Parathyroid adenoma (tissue), 2 donors: ENCODE measurements around the gene RFESD.
A peak's percentile ranks its signal among the peaks of the same experiment; 100 is the strongest.

Experiments used
- H2AFZ ChIP-seq: fragments of 300-600 bp; sonication (generic); one replicate; pipeline ENCODE4 v1.7.0; 2017; ENCODE audit warnings: antibody characterized with exemption, mild to moderate bottlenecking
- H3K27ac ChIP-seq: fragments of 300-600 bp; sonication (generic); one replicate; pipeline ENCODE4 v1.7.0; 2017
- H3K27me3 ChIP-seq: fragments of 300-600 bp; sonication (generic); one replicate; pipeline ENCODE4 v1.7.0; 2017; ENCODE audit warnings: low read length; ENCODE audit not compliant: control insufficient read depth, insufficient read depth
- H3K36me3 ChIP-seq: fragments of 300-600 bp; sonication (generic); one replicate; pipeline ENCODE4 v1.7.0; 2017; ENCODE audit warnings: low read length; ENCODE audit not compliant: control insufficient read depth, insufficient read depth
- H3K4me1 ChIP-seq: fragments of 300-600 bp; sonication (generic); one replicate; pipeline ENCODE4 v1.7.0; 2017; ENCODE audit warnings: control low read depth
- H3K4me2 ChIP-seq: fragments of 300-600 bp; sonication (generic); one replicate; pipeline ENCODE4 v1.7.0; 2017; ENCODE audit warnings: low read length
- H3K4me3 ChIP-seq: fragments of 300-600 bp; sonication (generic); one replicate; pipeline ENCODE4 v1.7.0; 2017; ENCODE audit warnings: low read depth, low read length
- H3K79me2 ChIP-seq: fragments of 300-600 bp; sonication (generic); one replicate; pipeline ENCODE4 v1.7.0; 2017; ENCODE audit warnings: control low read depth
- H3K9ac ChIP-seq: fragments of 300-600 bp; sonication (generic); one replicate; pipeline ENCODE4 v1.7.0; 2017; ENCODE audit warnings: mild to moderate bottlenecking
- H3K9me3 ChIP-seq: fragments of 300-600 bp; sonication (generic); one replicate; pipeline ENCODE4 v1.7.0; 2017; ENCODE audit warnings: low read length; ENCODE audit not compliant: control insufficient read depth
- TF ChIP-seq, protein P1 (sequence below): fragments of 300-600 bp; sonication (generic); IDR thresholded peaks from one replicate; pipeline ENCODE4 v1.7.0; 2017; ENCODE audit warnings: antibody characterized with exemption, mild to moderate bottlenecking
- donor health status: primary hyperparathyroidism.

The RFESD gene

DNA sequence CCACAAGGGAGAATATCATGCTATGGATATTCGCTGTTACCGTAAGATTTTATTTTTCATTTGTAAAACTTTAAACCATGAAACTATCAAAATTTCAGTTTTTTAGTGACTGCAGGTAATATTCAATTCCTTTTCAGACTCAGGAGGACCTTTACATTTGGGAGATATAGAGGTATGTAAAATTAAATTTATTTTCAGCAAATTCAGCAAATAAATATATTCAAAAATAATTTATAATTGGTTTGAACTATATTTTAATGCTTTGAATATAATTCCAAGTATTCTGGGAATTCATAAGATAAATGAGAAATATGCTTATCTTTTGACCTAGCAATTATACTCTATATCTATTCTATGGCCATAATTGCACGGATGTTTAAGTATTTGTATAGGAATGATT lies 7.6 kb downstream of the RFESD start:
- no peak overlapping the region for H2AFZ ChIP-seq
- H3K27me3 ChIP-seq: no peaks in the 10 kb centered on the region
- no peaks in the 10 kb centered on the region for H3K4me1 ChIP-seq
- H3K4me2 ChIP-seq: no peak overlapping the region
- TF ChIP-seq, protein P1, sequence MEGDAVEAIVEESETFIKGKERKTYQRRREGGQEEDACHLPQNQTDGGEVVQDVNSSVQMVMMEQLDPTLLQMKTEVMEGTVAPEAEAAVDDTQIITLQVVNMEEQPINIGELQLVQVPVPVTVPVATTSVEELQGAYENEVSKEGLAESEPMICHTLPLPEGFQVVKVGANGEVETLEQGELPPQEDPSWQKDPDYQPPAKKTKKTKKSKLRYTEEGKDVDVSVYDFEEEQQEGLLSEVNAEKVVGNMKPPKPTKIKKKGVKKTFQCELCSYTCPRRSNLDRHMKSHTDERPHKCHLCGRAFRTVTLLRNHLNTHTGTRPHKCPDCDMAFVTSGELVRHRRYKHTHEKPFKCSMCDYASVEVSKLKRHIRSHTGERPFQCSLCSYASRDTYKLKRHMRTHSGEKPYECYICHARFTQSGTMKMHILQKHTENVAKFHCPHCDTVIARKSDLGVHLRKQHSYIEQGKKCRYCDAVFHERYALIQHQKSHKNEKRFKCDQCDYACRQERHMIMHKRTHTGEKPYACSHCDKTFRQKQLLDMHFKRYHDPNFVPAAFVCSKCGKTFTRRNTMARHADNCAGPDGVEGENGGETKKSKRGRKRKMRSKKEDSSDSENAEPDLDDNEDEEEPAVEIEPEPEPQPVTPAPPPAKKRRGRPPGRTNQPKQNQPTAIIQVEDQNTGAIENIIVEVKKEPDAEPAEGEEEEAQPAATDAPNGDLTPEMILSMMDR: no peak
- no peak overlapping the region for H3K4me3 ChIP-seq
- H3K9me3 ChIP-seq: no peaks in the 10 kb centered on the region
- no peaks in the 10 kb centered on the region for H3K36me3 ChIP-seq
- no peak overlapping the region for H3K27ac ChIP-seq
- no peak overlapping the region for H3K9ac ChIP-seq
- H3K79me2 ChIP-seq: no peaks in the 10 kb centered on the region

DNA sequence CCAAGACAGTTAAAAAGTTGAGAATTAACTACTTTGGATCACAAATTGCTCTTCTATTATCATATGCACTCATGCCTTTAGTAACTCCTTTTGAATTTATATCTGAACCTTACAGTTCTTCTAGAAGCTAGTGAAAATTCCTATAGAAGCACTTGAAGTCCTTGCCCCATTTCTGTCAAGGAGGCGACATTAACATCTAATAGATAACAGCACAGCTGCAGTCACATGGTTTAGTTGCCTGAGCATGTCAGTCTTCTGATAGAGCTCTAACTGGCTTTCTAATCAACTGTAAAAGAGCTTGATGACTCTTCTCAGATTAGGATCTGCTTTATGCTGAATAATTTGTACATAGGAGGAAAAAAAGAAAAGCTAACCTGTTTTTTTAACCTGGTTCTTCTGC lies 9.0 kb downstream of the RFESD start:
- no peaks in the 10 kb centered on the region for H3K27me3 ChIP-seq
- TF ChIP-seq, protein P1: no peak
- H3K9ac ChIP-seq: no peak overlapping the region
- H3K27ac ChIP-seq: no peak overlapping the region
- peak overlapping the region; percentile 59 for H3K4me2 ChIP-seq
- H3K4me3 ChIP-seq: peak overlapping the region; percentile 1
- no peak overlapping the region for H2AFZ ChIP-seq
- H3K4me1 ChIP-seq: no peaks in the 10 kb centered on the region
- H3K9me3 ChIP-seq: no peaks in the 10 kb centered on the region
- no peaks in the 10 kb centered on the region for H3K79me2 ChIP-seq
- no peaks in the 10 kb centered on the region for H3K36me3 ChIP-seq

DNA sequence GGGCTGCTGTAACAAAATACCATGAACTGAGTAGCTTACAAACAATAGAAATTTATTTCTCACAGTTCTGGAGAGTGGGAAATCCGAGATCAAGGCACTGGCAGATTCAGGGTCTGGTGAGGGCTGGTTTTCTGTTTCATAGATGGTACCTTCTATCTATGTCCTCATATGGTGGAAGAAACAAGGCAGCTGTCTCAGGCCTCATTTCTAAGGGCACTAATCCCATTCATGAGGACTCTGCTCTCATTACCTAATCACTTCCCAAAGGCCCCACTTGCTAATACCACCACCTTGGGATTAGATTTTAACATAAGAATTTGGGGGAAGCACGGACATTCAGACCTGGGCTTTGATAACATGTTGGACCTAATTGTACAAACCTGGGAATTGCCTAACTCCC lies 13.5 kb downstream of the RFESD start:
- H3K4me3 ChIP-seq: no peak overlapping the region
- no peak overlapping the region for H3K9ac ChIP-seq
- no peaks in the 10 kb centered on the region for H3K27me3 ChIP-seq
- H3K27ac ChIP-seq: no peak overlapping the region
- H2AFZ ChIP-seq: no peak overlapping the region
- H3K9me3 ChIP-seq: no peaks in the 10 kb centered on the region
- no peaks in the 10 kb centered on the region for H3K4me1 ChIP-seq
- H3K4me2 ChIP-seq: no peak overlapping the region
- no peaks in the 10 kb centered on the region for H3K79me2 ChIP-seq
- TF ChIP-seq, protein P1: no peak
- no peaks in the 10 kb centered on the region for H3K36me3 ChIP-seq

DNA sequence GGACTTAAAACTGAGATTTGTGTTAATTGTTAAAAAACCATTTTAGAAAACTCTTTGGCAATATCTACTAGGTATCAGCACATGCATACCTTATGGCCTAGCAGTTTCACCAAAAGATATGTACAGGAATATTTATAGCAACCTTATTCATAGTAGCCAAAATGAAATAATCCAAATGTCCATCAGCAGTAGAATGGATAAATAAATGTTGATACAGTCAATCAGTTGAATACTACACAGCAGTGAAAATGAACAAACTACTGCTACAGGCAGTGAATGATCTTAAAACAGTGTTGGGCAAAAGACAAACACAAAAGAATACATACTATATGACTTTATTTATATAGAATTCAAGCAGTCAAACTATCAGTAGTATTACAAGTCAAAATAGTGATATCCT lies 16.4 kb downstream of the RFESD start:
- H2AFZ ChIP-seq: no peak overlapping the region
- TF ChIP-seq, protein P1: no peak
- no peak overlapping the region for H3K4me3 ChIP-seq
- no peaks in the 10 kb centered on the region for H3K36me3 ChIP-seq
- no peak overlapping the region for H3K27ac ChIP-seq
- no peaks in the 10 kb centered on the region for H3K79me2 ChIP-seq
- H3K4me2 ChIP-seq: no peak overlapping the region
- no peak overlapping the region for H3K9ac ChIP-seq
- no peaks in the 10 kb centered on the region for H3K4me1 ChIP-seq
- H3K27me3 ChIP-seq: no peaks in the 10 kb centered on the region
- H3K9me3 ChIP-seq: no peaks in the 10 kb centered on the region

DNA sequence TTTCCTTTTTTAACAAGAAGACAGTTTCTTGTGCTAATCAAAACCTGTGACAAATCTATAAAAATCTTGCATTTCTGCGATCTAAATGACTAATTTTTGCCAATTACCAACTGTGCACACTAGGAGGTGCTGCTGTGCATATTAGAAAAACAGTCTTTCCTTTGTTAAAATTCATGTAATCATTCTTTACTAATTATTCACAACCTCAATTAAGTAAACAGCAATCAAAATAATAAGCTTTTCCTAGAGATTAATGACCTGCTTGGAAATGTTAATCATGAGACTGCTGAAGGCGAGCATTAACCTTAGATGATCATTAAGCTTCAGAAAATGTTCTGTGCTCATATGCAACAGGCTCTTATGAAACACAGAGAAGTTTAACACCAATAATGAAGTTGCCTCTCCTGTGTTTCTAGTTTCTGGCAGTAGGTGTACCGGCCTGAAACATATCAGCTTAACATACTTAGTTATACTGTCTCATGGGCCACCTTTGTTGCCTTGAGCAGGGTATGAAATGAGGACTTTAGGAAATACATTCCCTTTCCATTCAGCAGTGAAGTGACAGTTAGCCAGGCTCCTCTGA lies 17.7 kb downstream of the RFESD start:
- H2AFZ ChIP-seq: no peak overlapping the region
- no peaks in the 10 kb centered on the region for H3K36me3 ChIP-seq
- TF ChIP-seq, protein P1: peak; percentile 87
- H3K9ac ChIP-seq: no peak overlapping the region
- H3K9me3 ChIP-seq: no peaks in the 10 kb centered on the region
- H3K4me2 ChIP-seq: no peak overlapping the region
- H3K4me3 ChIP-seq: peak overlapping the region; percentile 6
- H3K4me1 ChIP-seq: peaks cover 1% of the 10 kb centered on the region
- H3K79me2 ChIP-seq: no peaks in the 10 kb centered on the region
- H3K27ac ChIP-seq: no peak overlapping the region
- no peaks in the 10 kb centered on the region for H3K27me3 ChIP-seq
